Activated CD4-positive, alpha-beta T cell treated with anti-CD3 and anti-CD28 coated beads, Interleukin-2, amount 50 U/mL, for 4 hours (primary cell): ENCODE data around the gene ABTB1.

Source experiments
- DNase-seq, 2 experiments: peaks; one replicate each; pipeline ENCODE4 v3.0.0-alpha.2; 2020

Gene ABTB1

DNA sequence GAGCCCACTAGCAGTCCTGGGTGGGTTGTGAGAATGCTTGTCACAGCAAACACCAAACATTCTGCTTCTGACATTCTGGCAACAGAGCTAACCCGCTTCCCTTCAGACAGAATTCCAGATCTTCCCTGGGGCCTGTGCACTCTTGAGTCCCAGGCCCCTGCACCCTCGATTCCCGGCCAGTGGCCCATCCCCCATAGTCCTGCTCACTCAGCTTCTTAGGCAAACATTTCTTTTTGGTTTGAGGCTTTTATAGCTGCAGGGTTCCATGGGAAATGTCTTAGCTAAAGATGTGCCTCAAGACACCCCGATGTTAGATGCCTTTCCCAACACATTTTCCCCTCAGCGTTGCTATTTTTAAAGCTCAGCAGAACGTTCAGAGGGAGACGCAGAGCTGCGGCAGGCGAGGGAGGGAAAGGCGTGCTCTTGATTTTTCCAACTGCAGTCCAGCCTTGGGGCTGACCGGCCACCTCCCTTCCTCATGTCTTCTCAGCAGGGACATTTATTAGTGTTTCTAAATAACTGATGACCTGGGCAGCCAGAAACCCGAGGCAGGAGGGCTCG lies 35.2 kb downstream of the ABTB1 start:
- DNase-seq = no peak

DNA sequence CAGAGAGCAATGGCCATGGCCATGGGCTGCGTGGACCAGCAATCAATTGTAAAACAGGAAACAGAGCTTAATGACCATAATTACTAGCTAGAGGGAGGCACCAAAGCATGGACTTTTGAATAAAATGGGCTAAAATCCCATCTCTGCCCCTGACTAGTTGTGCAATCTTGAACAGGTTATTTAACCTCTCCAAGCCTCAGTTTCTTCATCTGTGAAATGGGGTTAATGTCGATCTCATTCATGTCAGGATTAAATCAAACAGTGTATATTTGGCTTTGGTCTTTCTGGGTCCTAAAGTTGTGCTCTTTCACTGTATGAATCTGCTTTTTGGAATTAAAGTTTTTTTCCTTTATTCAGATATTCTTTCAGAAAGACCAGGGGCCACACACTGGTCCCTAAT lies 36.1 kb downstream of the ABTB1 start:
- no peak for DNase-seq

DNA sequence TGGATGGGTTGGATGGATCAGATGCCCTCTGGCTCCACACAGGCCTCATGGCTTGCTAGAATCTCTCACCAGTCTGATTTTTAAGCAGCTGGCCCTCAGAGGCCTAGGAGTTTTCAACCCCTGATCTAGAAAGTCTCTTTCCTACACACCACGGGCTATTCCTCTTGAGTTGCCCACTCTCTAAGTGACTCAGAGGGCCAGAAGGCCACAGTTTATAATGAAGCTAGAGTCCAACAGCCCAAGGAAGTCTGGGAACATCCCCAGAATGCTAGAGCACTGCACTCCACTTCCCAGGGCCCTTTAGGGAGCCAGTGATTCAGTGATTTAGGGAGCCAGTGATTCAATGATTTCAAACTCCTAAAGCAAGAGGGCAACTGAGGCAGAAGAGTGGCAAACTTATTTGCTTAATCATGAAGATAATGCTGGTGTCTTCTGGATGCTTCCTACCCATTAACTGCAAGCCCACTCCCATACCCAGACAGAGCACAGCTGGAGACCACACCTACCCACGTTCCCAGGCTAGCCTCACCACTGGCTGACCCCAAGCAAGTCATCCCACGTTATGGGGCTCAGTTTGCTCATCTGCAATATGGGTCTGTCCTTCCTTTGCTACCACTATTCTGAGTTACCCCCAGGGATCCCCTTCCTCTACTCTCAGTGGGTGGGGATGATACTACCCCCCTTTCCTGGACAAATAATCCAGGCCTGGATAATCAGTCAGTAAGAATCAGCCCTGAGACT lies 36.7 kb downstream of the ABTB1 start:
- no peak for DNase-seq

- no peak for DNase-seq
These were observed 37.6 kb downstream of the ABTB1 start for GRCh38 chr3:127710155-127710941.

GRCh38 chr3:127711021-127711695 lies 38.4 kb downstream of the ABTB1 start:
- DNase-seq = no peak

GRCh38 chr3:127711896-127712295 lies 39.1 kb downstream of the ABTB1 start:
- no peak for DNase-seq

DNA sequence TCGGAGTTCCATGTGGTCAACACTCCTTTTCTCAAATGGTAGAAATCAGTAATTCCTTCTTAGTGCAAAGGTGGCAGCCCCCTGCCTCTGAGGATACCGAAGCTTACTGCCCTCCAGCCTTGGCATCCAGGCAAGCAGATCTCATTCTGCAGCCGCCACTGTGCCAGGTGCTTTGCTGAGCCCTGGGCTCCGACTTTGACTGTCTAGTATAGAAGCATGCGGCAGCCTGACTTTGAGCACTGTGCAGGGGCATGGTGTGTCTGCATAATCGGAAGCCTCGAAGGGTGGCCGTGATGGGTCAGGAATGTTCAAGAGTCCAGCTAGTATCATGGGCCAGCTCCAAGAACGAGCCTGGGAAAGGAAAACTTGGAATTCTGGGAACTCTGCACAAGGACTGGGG lies 39.7 kb downstream of the ABTB1 start:
- DNase-seq = no peak

- DNase-seq = no peak
These were observed 40.4 kb downstream of the ABTB1 start for GRCh38 chr3:127712881-127713771.

DNA sequence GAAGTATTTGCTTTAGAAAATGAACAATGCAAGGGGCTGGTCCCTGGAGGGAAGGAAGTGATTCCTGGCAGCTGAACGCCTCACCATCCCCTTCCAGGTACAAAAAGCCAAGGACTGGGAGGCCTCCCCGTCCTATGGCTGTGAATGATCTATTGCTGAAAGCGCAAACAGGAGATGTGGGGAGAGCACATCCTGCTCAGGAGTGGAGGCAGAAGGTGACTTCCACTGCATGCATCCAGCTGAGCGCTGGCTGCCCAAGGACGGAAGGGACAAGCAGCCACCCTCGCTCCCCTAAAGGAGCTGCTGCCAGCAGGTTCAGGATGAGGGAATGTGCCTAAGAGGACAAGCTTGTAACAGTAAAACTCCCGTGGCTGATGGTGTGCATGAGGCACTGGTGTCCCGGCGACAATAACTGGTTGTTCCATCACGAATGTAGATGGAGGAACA lies 41.4 kb downstream of the ABTB1 start:
- no peak for DNase-seq

- no peak for DNase-seq
These were observed 42.1 kb downstream of the ABTB1 start for GRCh38 chr3:127714866-127715265.

DNA sequence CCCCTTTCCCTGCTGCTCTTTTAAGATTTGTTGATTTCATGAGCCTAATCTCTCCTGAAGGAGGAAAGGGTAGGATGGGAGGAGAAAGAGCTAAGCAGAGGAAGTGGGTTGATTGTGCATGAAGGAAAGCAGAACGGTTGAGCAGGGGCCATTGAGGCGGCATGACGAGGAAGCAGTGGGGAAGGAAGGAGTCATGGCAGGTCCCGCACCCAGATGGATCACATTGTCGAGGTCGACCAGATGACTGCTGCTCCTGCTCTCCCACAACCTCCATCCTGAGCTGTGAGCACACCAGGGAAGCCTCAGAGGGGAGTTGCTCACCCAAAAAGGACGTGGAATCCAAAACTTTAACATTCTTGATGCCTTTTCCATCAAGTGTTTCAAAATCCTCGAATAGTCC lies 42.8 kb downstream of the ABTB1 start:
- DNase-seq = no peak

DNA sequence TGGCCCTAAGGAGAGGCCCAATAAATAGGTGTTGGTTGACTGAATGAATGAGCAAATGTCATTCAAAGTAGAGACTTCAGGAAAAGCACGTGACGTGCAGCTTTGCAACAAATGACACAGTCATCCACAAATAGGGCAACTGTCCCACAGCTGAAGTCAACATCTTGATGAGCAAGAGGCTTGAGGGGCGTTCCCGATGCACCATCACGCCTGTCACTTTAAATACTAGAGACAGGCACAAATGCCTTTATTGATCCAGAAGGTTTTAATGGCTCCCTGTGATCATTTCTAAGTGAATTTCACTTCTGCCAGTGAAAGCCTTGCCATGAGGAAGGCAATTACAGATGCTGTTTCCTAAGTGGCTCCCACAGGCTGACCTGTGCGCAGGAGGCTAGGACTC lies 43.6 kb downstream of the ABTB1 start:
- DNase-seq = no peak

DNA sequence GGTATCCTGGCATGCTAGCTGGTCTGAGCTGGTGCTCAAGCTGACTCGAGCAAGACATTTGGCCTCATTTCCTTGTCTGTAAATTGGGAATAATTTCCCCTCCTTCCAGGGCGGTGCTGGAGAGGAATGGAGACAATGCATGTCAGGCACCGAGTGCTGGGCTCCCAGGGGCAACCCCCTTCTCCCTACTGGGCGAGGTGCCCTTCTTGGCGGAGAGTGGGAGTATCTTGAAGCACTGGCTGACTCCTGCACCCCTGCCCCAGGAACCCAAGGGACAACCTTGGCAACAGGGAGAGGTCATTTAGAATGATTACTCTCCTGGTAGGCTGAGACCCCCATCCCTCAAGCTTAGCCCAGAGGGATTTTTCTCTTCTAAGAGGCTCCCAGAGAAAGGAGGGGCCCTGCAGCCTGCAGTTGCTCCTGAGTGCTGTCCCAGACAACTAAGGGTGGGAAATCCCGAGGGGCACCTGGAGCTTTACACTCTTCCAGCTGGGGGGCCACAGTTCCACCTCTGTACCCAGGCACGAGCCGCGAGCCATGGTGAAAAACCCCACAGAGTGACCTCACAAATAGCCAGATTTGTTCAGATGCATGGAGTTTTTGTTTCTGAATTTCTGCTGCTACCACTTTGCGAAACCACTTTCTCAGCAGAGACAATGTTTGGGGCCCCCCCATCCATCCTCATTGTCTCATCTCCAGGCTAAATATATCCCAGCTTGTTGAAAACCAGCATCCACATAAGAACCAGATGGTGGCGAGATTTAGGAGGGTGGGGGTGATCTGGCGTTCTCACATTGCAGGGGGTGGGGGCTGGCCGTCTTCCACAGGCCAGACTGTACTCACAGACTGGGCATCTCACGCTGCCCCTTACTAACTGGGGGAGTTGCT lies 44.8 kb downstream of the ABTB1 start:
- no peak for DNase-seq

GRCh38 chr3:127718245-127718915 lies 45.6 kb downstream of the ABTB1 start:
- DNase-seq = no peak

DNA sequence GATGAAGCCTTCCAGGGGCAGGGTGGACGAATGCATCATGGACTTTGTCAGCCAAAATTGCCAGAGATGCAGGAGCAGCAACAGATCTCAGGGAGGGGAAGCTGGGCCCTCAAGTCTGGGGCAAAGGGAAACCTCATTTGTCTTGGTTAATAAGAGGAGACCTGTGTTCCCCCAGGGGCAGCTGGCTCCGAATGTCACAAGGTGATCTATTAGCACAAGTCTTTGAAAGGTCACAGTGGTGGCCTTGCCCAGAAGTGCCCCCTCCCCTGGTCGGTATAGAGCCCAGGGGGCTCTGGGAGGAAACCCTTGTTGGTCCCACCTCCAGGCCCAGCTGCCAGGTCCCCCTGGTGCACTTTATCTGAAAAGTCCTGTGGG lies 46.2 kb downstream of the ABTB1 start:
- DNase-seq = no peak

DNA sequence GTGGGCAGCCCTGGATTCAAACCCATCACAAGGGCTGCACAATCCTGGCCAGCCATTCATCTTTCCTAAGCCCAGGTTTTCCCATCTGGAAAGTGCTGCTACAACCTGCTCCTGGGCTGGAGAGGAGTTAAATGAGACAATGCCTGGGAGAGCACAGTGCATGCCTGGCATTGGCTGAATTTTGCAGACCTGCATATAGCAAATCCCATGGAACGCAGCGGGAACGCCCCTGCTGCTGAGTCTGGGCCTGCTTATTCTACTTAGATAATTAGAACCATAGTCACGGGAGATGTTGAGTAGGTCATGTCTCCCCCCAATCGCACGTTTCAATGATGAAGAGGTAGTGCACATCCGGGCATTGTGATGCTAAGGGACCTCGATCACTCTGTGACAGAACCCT lies 46.6 kb downstream of the ABTB1 start:
- DNase-seq = no peak

- no peak for DNase-seq
These were observed 47.5 kb downstream of the ABTB1 start for GRCh38 chr3:127720161-127720823.

DNA sequence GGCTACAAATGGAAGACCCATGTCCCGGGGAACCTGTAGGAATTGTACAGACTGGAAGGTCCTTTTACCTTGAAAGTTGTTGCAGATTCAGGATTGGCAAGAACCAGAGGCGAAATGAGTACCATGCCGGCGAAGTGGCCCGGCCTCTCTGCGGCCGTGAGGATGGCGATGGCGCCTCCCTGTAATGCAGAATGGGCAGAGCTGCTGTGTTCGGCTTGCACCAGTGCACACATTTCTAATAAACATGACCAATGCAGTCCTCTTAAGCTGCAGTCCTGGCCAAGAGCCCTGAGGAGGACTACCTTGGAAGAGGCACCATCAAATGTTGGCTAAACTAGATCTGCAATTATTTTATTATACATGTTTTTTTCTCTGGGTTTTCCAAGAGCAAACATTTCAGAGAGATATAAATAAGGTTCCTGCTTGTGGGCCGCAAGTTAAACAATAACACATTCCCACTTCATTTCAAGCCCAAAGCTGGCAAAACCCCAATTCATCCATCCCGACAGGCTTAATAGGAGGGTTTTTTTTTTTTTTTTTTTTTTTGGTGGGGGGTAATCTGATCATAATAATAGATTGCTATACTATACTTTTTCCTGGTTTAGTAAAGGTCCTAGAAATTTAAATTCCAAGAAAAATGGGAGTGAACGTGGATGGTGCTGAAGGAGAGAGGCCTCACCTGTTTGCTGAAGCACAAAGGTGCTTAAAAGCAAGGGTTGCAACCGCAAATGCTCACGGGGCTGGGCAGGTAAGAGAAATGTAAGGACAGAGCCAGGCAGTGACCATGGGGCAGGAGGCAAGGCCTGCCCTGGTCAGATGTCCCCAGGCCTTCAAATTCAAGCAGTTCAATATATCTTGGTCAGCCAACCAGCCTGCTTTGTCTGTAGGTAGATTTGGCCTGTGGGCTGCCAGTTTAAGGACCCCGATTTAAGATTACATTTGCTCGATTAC lies 48.5 kb downstream of the ABTB1 start:
- no peak for DNase-seq
